LNCaP clone FGC (cell line): Measurements from ENCODE around the gene UACA.

Experiments
- DNase-seq: peaks from one replicate; pipeline ENCODE4 v3.0.0-alpha.2; 2011; ENCODE audit warnings: low read depth
- H3K4me3 ChIP-seq: 2 replicates; pipeline ENCODE4 v1.5.1; 2011; ENCODE audit warnings: mild to moderate bottlenecking, low read depth, low read length, control low read depth
- TF ChIP-seq, protein P1 (sequence below): IDR thresholded peaks from 2 replicates; pipeline ENCODE4 v1.5.1; 2012; ENCODE audit warnings: mild to moderate bottlenecking; ENCODE audit not compliant: control insufficient read depth, insufficient read depth; ENCODE audit errors: extremely low read depth

Gene UACA

DNA sequence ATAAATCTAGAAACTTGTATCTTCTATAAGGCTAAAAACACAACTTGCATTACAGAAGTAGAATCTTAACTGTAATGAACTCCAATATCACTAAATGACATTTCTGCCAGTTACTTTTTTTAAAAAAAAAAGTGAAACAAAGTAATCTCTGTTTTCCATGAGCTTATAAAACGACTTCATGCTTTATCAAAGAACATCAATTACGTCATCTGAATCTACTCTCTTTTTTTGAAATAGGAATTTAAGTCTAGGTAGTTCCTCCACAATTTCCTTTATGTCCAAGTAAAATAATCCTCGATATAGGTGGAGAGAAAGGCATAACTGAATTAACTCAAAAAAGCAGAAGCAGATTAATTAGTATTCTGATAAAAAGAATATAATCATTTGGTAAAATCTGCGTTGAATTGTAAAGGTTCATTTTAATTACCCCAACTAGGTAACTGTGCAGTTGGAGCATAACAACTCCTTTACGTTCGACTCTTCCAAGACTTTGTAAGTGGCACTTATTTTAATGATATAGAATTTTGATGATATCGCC, 1.4 kb downstream of the UACA start:
- TF ChIP-seq, protein P1, sequence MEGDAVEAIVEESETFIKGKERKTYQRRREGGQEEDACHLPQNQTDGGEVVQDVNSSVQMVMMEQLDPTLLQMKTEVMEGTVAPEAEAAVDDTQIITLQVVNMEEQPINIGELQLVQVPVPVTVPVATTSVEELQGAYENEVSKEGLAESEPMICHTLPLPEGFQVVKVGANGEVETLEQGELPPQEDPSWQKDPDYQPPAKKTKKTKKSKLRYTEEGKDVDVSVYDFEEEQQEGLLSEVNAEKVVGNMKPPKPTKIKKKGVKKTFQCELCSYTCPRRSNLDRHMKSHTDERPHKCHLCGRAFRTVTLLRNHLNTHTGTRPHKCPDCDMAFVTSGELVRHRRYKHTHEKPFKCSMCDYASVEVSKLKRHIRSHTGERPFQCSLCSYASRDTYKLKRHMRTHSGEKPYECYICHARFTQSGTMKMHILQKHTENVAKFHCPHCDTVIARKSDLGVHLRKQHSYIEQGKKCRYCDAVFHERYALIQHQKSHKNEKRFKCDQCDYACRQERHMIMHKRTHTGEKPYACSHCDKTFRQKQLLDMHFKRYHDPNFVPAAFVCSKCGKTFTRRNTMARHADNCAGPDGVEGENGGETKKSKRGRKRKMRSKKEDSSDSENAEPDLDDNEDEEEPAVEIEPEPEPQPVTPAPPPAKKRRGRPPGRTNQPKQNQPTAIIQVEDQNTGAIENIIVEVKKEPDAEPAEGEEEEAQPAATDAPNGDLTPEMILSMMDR: no peak
- DNase-seq: no peak
- peak overlapping the region; percentile 89 for H3K4me3 ChIP-seq

DNA sequence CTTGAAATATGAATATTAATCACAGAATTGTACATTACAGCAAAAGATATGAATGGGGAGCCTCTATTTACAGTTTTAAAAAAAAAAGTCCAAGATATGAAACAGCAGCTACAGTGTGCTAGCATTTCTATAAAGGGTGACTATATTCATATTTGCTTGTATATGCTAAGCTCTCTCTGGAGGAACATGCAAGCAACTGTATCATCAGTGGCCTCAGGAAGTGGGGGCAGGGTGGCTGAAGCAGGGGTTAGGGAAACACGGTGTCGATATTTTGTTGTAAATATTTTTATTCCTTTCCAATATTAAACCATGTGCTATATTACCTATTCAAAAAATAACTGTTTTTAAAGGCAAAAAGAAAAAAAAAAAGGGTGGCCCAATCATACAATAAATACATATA, 2.3 kb downstream of the UACA start:
- TF ChIP-seq, protein P1: no peak
- no peak for DNase-seq
- H3K4me3 ChIP-seq: no peak overlapping the region

DNA sequence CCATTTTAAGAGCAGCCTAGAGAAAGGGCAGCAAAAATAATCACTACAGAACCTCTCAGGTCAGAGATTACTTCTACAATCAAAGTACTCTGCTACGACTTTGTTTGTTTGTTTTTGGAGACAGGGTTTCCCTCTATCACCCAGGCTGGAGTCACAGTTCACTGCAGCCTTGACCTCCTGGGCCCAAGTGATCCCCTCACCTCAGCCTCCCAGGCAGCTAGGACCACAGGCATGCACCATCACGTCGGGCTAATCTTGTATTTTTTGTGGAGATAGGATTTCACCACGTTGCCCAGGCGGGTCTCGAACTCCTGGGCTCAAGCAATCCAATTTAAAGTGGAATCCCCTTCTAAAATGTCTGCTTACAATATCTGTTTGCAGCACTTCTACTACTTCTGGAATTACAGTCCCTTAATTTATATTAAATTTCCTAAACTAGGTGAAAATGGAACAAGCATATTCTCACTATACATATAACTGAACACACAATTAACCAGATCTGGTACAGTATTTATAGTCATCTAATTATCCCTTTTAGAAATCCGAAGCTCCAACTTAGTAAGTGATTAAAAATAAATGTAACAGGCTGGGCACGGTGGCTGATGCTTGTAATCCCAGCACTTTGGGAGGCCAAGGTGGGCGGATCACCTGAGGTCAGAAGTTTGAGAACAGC, 4.4 kb downstream of the UACA start:
- TF ChIP-seq, protein P1: no peak
- DNase-seq: no peak
- no peak overlapping the region for H3K4me3 ChIP-seq

DNA sequence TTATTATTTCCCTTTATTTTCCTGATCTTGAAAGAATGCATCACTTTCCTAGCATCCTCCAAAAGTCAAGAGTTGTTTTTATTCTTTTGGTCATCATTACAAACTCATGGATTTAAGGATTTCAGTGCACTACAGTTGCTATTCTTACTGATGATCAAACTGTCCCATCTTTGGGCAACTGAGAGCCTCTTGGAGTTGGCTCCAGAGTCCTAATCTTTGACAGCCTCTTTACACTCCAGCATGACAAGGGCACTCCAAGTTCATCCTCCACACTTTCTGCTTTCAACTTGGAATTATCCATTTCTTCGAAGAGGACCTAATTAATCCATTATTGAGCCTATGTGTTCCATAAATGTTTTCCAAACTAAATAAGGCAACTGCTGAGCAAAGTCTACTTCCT, 5.7 kb downstream of the UACA start:
- no peak overlapping the region for H3K4me3 ChIP-seq
- TF ChIP-seq, protein P1: no peak
- no peak for DNase-seq

DNA sequence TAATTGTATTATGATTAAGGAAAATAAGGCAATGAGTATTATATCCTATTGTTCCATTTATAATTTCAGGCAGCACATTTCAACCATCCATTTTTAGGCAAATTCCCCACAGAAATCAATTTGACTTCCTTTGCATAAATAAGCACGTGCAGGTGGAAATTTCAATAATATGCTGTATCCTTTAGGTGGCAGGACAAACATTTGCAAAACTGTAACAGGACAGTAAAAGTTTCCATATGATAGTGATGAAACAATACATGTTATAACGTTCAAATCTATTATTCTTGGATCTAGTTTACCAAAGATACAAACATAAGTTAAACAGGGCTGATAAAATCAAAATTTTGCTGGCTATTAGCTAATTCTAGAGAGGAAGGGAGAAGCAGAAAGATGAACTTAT, 8.5 kb downstream of the UACA start:
- no peak overlapping the region for H3K4me3 ChIP-seq
- no peak for DNase-seq
- TF ChIP-seq, protein P1: peak; percentile 27

DNA sequence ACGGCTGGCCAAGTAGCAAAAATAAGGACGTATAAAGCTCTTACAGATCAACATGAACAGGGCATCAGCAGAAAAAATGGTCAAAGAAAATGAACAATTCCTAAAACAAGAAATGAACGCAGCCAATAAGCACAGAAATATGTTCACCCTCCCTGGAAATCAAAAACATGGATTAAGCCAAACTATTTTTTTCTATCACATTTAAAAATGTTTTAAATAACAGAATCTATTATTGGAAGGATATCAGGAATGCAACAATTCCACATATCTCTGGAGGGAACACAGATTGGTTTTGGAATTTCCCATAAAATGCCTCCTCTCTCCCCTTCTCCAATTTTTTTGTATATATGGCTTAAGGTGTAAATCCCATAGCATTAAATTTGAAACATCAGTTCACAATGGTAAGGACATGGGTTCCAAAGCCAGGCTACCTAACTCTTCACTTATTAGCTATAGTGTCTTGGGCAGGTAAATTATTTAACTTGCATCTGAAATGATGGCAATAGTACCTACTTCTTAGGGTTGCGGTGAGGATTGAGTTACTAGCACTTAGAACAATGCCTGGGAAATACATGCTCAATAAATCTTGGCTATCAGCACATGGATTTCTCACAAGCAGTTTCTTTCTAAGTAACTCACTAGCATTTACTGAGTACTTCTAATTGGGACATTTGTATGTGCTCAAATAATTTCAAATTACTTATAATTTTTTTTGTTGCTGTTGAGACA, 10.1 kb downstream of the UACA start:
- no peak for DNase-seq
- TF ChIP-seq, protein P1: no peak
- H3K4me3 ChIP-seq: no peak overlapping the region
